Measurements from ENCODE around the gene RBM6.
"Not testable (repeated sequence)": the region's sequence is repeated elsewhere in the genome, so short reads cannot be mapped to it uniquely, and the experiment has no call there.

RBM6 gene

DNA sequence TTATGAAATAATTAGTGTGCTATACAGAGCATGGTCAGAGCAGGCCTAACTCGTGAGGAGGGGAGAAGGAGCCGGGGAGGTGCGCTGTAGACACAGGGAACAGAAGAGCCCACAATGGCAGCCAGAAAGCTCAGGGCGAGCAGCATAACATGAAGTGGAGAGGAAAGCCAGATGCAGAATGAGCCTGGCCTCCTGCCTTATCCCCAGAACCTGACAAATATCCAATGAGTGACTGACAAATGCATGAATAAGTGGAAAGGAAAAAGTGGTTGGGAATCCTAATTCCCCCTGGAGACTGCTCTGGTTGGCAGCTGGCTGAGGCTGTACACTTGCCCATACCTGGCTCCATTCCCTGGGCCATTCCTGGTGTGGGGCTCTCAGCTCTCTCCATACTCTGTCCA, 27.1 kb upstream of the RBM6 start:
- DNase-seq (ENCODE audit: low read depth in 3 of 3, low spot score in 1 of 3), result no peak

DNA sequence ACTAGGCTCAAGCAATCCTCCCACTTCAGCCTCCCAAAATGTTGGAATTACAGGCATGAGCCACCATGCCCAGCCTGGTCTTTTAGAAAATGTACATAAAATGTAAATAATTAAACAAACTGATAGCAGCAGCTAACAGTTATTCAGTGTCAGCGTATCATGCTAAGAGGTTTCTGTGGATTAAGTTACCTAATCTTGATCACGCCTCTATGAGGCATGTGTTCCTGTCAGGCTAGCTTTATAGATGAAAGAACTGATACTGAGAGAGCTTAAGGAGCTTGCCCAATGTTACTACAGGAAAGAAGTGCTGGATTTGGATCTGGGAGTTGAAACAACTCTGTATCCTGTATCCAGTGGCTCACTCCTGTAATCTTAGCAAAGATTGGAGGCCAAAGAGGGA, 25.0 kb upstream of the RBM6 start:
- no peak for DNase-seq (ENCODE audit: low read depth in 3 of 3, low spot score in 1 of 3)

DNA sequence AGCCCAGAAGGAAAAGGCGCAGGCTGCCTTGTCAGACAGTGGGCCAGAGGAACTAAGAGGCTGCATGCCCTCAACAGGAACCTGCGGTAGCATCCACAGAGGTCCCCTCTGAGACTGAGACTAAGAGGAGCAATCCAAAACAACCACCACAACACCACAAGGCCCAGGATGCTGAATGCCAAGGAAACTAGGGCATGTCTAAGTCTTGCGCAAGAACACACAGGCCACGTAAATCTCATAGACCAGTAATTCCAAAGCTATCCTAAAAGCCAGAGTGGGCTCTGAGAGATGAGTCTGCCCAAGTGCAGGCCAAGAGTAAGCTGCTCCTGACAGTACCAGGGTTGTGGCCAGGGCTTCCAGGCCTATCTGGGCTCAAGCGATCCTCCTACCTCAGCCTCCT, 23.3 kb upstream of the RBM6 start:
- no peak for DNase-seq (ENCODE audit: low read depth in 3 of 3, low spot score in 1 of 3)

DNA sequence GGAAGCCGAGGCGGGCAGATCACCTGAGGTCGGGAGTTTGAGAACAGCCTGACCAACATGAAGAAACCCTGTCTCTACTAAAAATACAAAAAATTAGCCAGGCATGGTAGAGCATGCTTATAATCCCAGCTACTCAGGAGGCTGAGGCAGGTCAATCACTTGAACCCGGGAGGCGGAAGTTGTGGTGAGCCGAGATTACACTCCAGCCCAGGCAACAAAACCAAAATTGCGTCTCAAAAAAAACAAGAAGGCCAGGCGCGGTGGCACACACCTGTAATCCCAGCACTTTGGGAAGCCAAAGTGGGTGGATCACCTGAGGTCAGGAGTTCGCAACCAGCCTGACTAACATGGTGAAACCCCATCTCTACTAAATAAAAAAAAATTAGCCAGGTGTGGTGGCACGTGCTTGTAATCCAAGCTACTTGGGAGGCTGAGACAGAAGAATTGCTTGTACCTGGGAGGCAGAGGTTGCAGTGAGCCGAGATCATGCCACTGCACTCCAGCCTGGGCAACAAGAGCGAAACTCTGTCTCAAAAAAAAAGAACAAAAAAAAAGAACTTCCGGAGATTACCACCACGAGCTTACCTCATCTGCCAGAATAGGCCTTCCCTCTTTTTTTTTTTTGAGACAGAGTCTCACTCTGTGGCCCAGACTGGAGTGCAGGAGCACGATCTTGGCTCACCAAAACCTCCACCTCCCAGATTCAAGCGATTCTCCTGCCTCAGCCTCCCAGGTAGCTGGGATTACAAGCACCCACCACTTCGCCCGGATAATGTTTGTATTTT, 22.0 kb upstream of the RBM6 start:
- DNase-seq (ENCODE audit: low read depth in 3 of 3, low spot score in 1 of 3), result not testable (repeated sequence)

DNA sequence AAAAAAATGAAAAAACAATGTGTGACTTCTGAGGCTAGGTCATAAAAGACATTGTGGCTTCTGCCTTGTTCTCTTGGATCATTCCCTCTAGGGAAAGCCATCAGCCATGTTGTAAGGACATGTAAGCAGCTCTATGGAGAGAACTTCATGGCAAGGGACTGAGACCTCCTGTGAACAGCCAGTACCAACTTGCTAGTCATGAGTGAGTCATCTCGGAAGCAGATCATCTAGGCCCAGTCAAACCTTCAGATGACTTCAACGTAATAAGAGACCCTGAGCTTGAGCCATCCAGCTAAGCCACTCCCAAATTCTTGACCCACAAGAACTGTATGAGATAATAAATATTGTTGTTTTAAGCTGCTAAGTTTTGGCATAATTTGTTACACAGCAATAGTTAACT, 15.3 kb upstream of the RBM6 start:
- DNase-seq (ENCODE audit: low read depth in 3 of 3, low spot score in 1 of 3), result no peak

DNA sequence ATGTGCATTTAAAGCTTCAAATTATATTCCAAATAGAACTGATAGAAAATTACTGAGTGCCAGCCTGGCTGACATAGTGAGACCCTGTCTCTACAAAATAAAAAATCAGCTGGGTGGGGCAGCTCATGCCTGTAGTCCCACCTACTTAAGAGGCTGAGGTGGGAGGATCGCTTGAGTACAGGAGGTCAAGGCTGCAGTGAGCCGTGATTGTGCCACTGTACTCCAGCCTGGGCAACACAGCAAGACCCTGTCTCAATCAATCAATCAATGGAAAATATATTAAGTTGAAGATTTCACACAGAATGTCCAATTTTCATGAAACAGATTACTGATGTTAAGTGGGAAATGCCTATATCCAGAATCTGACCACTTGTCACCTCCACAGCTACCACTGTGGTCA, 14.5 kb upstream of the RBM6 start:
- no peak for DNase-seq (ENCODE audit: low read depth in 3 of 3, low spot score in 1 of 3)

DNA sequence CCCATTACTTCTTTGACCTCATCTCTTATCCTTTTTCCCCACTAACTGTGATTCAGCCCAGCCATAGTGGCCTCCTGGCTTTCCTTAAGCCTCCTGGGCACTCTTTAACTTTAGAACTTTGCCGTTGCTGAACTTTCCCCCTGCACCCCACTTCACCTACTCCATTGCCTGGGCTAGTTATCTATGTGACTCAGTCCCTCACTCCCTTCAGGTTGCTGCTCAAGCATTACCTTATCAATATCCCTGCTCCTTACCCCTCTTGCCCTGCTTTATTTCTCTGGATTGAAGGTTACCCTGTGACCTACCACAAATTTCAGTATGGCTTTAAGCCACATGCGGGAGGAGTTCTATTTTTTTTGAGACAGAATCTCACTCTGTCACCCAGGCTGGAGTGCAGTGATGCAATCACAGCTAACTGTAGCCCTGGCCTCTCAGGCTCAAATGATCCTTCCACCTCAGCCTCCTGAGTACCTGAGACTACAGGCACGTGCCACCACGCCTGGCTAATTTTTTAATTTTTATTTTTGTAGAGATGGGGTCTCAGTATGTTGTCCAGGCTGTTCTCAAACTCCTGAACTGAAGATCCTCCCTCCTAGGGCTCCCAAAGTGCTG, 13.7 kb upstream of the RBM6 start:
- DNase-seq (ENCODE audit: low read depth in 3 of 3, low spot score in 1 of 3), result no peak

DNA sequence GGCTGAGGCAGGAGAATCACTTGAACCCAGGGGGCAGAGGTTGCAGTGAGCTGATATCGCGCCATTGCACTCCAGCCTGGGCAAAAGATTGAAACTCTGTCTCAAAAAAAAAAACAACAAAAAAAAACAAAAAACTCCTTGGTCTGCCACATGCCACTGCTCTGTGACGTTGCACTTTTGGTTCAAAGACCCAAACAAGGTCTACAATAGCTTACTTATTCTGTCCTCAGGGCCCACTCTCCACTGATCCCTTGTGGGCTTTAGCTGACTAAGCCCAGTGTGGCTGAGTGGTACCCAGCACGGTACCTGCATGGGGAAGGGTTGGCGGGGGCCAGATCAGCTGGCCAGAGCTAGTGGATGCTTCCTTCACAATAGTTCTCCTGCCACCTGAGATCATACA, 12.2 kb upstream of the RBM6 start:
- no peak for DNase-seq (ENCODE audit: low read depth in 3 of 3, low spot score in 1 of 3)

DNA sequence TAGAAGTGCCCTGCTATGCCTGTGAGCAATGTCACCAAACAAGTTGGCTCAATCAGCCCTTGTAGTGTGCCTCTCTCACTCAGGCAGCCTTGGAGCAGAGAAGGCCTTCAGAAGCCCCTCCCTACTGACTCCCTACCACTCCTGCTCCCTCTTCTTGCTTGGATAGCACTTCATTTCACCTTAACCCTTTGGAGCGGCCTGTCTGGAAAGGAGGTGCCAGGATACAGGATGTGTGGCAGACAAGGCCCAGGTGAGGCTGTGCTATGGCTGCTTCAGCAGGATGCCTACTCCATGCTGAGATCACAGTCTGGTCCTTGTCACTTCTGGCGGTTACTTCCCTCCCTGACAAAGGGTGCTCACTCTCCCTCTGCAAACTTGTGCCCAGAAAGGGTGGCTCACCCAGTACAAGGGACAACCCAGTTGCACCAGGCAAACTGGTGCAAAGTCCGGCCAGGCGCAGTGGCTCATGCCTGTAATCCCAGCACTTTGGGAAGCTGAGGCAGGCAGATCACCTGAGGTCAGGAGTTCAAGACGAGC, 11.4 kb upstream of the RBM6 start:
- no peak for DNase-seq (ENCODE audit: low read depth in 3 of 3, low spot score in 1 of 3)

DNA sequence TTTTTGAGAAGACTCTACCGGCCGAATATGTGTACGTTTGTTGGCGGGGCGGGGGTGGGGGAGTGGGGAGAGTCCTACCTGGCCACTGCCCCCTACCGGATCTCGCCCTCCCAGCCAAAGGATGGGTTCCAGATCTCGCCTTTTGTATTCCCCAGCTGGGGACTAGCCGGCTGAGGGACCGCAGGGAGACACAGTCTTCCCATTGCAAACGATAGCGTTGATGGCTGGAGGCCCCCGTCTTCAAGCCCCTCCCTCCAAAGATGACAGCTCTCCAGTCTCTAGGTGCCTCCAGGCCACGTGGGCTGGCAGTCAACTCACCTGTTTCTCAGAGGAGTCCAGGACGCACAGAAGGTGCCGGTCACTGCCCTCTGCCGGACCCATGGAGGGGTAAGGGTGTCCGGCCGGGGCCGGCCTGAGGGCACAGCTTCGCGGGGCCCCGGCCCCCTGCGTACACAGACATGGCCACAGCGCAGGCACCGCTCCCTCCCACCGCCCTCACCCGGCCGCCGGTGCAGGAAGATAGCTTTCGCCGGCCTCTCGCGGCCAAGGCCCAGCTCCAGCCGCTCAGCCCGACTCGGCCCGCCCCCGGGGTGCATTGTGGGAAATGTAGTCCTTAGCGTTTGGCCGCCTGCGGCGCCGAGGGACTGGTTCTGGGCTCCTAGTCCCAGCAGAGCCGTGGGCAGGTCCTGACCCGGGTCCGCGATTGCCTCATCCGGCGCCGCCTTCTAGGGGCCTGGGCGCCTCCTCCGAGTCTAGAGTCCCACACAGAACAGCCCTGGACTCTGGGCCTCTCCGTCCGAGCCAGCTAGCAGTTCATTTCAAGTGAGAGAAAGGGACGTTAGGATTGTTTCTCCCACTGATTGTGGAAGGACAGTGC, 10.4 kb upstream of the RBM6 start, which contains the start of gene MON1A:
MON1A (minus strand) TSS at position 521 of the 877 bp plus-strand sequence. CDS start 16,465 bp downstream, outside the sequence.
- DNase-seq (ENCODE audit: low read depth in 3 of 3, low spot score in 1 of 3), result peak; percentile 47 to 83 (median 65)

DNA sequence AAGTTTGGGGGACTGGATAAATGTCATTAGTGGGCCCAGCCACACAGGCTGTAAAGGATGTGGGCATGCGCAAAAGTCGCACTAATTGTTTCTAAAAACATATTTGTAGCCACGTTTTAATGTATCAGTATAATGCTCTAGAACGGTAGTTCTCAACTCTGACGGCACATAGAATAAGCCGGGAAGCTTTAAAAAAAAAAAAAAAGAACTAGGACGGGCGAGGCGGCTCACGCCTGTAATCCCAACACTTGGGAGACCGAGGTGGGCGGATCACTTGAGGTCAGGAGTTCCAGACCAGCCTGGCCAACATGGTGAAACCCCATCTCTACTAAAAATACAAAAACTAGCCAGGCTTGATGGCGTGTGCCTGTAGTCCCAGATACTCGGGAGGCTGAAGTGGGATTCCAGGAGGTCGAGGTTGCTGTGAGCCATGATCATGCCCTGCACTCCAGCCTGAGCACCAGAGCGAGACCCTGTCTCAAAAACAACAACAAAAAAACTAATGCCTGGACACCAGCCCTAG, 9.7 kb upstream of the RBM6 start:
- DNase-seq (ENCODE audit: low read depth in 3 of 3, low spot score in 1 of 3), result no peak

DNA sequence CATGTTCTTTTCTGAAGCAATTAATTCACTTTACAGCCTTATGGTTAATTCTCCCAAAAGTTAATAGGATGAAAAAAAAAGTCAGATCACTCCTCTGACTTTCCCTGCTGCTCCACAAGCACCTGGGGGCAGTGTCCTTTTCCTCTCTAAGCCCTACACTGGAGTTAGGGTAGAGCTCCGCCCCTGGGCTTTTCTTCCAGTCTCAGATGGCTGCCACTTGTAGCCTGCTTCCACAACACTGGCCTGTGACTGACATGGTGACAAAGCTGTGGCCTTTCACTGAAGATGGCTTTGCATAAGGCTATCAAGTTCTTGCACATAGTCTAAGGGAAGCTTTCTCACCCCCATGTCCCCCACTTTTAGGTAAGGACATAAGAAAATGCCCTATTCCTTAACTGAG, 9.0 kb upstream of the RBM6 start:
- DNase-seq (ENCODE audit: low read depth in 3 of 3, low spot score in 1 of 3), result no peak

DNA sequence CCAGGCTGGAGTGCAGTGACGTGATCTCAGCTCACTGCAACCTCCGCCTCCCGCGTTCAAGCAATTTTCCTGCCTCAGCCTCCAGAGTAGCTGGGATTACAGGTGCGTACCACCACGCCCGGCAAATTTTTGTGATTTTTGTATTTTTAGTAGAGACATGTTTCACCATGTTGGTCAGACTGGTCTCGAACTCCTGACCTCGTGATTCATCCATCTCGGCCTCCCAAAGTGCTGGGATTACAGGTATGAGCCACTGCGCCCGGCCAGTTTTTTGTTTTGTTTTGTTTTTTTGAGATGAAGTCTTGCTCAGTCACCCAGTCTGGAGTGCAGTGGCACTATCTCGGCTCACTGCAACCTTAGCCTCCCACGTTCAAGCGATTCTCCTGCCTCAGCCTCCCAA, 7.7 kb upstream of the RBM6 start:
- DNase-seq (ENCODE audit: low read depth in 3 of 3, low spot score in 1 of 3), result not testable (repeated sequence)

DNA sequence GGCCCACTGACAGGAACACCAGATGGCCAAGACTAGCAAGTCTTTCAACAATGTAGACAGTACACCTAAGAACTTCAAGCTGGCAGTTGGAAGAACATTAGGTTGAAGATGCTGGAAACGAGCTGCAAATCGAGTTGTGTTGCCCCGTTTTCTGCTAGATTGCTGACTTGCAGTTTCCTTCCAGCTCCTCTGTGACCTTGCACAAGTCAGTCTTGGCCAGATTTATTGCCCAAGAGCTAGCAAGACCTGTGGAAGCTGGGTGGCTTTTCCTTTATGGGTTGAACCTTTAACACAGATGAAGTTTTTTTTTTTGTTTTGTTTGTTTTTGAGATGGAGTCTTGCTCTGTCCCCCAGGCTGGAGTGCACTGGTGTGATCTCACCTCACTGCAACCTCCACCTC, 2.9 kb upstream of the RBM6 start:
- no peak for DNase-seq (ENCODE audit: low read depth in 3 of 3, low spot score in 1 of 3)

DNA sequence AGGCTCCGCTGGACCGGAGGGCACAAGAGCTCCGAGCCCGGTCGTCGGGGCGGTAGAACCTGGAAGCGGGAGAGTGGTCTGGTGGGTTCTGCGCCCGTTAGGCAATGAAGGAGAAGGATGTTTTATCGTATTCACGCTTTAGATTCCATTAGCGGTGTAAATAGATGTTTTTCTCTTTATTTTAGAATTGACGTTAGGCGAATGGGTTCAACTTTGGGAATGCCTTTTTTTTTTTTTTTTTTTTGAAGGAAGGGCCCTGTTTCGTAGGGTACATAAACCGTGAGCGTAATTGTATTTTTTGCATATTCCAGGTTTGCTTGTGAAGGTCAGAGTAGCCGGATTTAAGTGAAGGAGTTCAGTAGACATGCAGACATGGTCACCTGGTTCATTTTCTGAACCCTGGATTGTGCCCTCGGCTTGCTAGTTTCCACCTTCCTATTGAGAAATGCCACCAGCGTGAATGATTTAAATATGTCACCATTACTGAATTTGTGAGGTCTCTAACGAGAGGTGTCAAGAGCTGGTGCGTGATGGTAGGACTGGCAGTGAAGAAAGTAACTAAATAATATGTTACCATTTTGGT, 808 bp downstream of the RBM6 start:
- no peak for DNase-seq (ENCODE audit: low read depth in 3 of 3, low spot score in 1 of 3)

DNA sequence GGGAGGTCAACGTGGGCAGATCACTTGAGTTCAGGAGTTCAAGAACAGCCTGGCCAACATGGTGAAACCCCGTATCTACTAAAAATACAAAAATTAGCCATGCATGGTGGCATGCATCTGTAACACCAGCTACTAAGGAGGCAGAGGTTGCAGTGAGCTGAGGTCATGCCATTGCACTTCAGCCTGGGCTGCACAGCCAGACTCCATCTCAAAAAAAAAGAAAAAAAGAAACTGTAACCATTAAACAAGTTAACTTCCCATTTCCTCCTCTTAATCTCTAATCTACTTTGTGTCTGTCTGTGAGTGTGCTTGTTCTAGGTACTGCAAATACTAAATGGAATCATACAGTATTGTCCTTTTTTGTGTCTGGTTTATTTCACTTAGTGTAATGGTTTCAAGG, 2.7 kb downstream of the RBM6 start:
- no peak for DNase-seq (ENCODE audit: low read depth in 3 of 3, low spot score in 1 of 3)

DNA sequence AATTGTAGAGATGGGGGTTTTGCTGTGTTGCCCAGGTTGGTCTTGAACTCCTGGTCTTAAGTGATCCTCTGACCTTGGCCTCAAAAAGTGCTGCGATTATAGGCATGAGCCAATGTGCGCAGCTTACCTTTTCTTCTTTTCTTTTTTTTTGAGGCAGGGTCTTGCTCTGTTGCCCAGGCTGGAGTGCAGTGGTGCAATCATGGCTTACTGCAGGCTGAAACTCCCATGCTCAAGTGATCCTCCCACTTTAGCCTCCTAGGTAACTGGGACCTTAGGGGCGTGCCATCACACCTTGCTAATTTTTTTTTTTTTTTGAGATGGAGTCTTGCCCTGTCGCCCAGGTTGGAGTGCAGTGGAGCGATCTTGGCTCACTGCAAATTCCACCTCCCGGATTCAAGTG, 13.0 kb downstream of the RBM6 start:
- DNase-seq (ENCODE audit: low read depth in 3 of 3, low spot score in 1 of 3), result no peak

DNA sequence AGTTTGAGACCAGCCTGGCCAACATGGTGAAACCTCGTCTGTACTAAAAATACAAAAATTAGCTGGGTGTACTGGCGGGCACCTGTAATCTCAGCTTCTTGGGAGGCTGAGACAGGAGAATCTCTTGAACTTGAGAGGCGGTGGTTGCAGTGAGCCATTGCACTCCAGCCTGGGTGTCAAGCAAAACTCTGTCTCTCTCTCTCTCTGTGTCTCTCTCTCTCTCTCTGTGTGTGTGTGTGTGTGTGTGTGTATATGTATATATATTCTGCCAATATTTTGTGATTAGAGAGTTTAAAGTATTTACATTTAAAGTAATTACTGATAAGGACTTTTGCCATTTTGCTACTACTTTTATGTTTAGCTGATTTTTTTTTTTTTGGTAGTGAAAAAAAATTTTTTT, 15.7 kb downstream of the RBM6 start:
- no peak for DNase-seq (ENCODE audit: low read depth in 3 of 3, low spot score in 1 of 3)

DNA sequence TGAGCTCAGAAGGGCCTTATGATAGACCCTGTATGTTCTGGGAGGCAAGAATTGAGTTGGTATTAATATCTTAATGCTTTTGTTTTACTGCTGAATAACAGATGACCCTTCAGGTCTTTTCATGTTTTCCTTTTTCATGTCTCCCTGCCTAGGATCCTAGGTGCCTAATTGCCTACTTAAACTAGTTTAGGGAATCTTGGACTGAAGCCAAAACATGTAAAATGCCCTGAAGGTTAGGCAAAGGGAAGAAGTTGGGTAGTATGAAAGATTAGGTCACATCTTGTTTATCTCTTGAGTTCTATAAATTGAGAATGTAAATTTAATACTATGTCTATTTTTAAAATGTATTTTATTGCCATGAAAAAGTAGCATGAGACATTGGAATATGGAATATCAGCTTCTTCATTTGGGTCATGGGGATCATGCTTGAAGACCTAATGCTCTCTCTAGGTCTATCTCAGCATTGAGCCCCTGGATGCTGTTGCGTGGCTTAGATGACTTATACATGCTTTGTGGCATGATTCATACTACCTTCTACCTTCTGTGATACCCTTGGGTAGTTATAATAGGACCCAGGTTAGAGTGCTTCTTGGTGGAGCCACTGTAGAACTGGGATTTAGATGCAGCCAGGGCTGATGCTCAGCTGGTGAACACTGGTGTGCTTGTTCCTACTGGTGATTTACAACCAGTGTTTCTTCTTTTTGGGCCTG, 26.4 kb downstream of the RBM6 start:
- DNase-seq (ENCODE audit: low read depth in 3 of 3, low spot score in 1 of 3), result no peak

DNA sequence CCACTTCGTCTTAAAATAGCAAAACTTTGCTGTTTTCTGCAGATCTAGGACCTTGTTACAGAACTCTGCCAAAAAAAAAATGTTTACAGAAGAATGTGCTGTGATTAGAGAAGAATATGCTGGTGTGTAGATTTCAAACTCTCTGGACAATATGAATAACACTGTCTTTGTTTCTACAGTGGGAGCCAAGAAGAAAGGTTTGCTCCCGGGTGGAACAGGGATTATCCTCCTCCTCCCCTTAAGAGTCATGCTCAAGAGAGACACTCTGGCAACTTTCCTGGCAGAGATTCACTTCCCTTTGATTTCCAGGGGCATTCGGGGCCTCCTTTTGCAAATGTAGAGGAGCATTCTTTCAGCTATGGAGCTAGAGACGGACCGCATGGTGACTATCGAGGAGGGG, 27.3 kb downstream of the RBM6 start:
- DNase-seq (ENCODE audit: low read depth in 3 of 3, low spot score in 1 of 3), result no peak
